ENCODE measurements around the gene SCD5.

SCD5 gene

GRCh38 chr4:82638479-82638878 is 160.1 kb downstream of the SCD5 start:
- no peak overlapping the region for H3K4me3 ChIP-seq (ENCODE audit: low read length)
- no peaks in the 10 kb centered on the region for H3K4me1 ChIP-seq (ENCODE audit: insufficient read depth, low read length)
- no peak overlapping the region for H2AFZ ChIP-seq (ENCODE audit: low read depth, low read length)
- H3K9me3 ChIP-seq (ENCODE audit: low read length), result peaks cover 6% of the 10 kb centered on the region
- H3K36me3 ChIP-seq (ENCODE audit: insufficient read depth, low read length), result peaks cover 29% of the 10 kb centered on the region
- H3K27me3 ChIP-seq (ENCODE audit: insufficient read depth, low read length), result no peaks in the 10 kb centered on the region

GRCh38 chr4:82630079-82630478 is 168.5 kb downstream of the SCD5 start:
- Histone ChIP-seq H3K27me3 (ENCODE audit: insufficient read depth, low read length) (no peaks in the 10 kb centered on the region), H3K4me1 (ENCODE audit: insufficient read depth, low read length) (no peaks in the 10 kb centered on the region), H3K9me3 (ENCODE audit: low read length) (peaks cover 8% of the 10 kb centered on the region), H2AFZ (ENCODE audit: low read depth, low read length) (no peak overlapping the region), H3K4me3 (ENCODE audit: low read length) (no peak overlapping the region), H3K36me3 (ENCODE audit: insufficient read depth, low read length) (peaks cover 27% of the 10 kb centered on the region)

- peaks cover 3% of the 10 kb centered on the region for H3K9me3 ChIP-seq (ENCODE audit: low read length)
- no peaks in the 10 kb centered on the region for H3K27me3 ChIP-seq (ENCODE audit: insufficient read depth, low read length)
- no peak overlapping the region for H2AFZ ChIP-seq (ENCODE audit: low read depth, low read length)
- peaks cover 20% of the 10 kb centered on the region for H3K36me3 ChIP-seq (ENCODE audit: insufficient read depth, low read length)
- H3K4me3 ChIP-seq (ENCODE audit: low read length), result no peak overlapping the region
- no peaks in the 10 kb centered on the region for H3K4me1 ChIP-seq (ENCODE audit: insufficient read depth, low read length)
These were observed 169.2 kb downstream of the SCD5 start for GRCh38 chr4:82629238-82630000.

GRCh38 chr4:82626251-82626868 is 172.2 kb downstream of the SCD5 start:
- no peaks in the 10 kb centered on the region for H3K4me1 ChIP-seq (ENCODE audit: insufficient read depth, low read length)
- H2AFZ ChIP-seq (ENCODE audit: low read depth, low read length), result no peak overlapping the region
- no peaks in the 10 kb centered on the region for H3K27me3 ChIP-seq (ENCODE audit: insufficient read depth, low read length)
- H3K9me3 ChIP-seq (ENCODE audit: low read length), result peaks cover 2% of the 10 kb centered on the region
- H3K36me3 ChIP-seq (ENCODE audit: insufficient read depth, low read length), result peaks cover 9% of the 10 kb centered on the region
- no peak overlapping the region for H3K4me3 ChIP-seq (ENCODE audit: low read length)

- H3K4me1 ChIP-seq (ENCODE audit: insufficient read depth, low read length), result peaks cover 14% of the 10 kb centered on the region
- peaks cover 6% of the 10 kb centered on the region for H3K36me3 ChIP-seq (ENCODE audit: insufficient read depth, low read length)
- H3K4me3 ChIP-seq (ENCODE audit: low read length), result no peak overlapping the region
- no peak overlapping the region for H2AFZ ChIP-seq (ENCODE audit: low read depth, low read length)
- no peaks in the 10 kb centered on the region for H3K27me3 ChIP-seq (ENCODE audit: insufficient read depth, low read length)
- H3K9me3 ChIP-seq (ENCODE audit: low read length), result peaks cover 2% of the 10 kb centered on the region
These were observed 173.8 kb downstream of the SCD5 start for GRCh38 chr4:82624819-82625218.

GRCh38 chr4:82623121-82623683 is 175.4 kb downstream of the SCD5 start:
- no peaks in the 10 kb centered on the region for H3K9me3 ChIP-seq (ENCODE audit: low read length)
- peaks cover 14% of the 10 kb centered on the region for H3K4me1 ChIP-seq (ENCODE audit: insufficient read depth, low read length)
- no peak overlapping the region for H3K4me3 ChIP-seq (ENCODE audit: low read length)
- H3K36me3 ChIP-seq (ENCODE audit: insufficient read depth, low read length), result peaks cover 5% of the 10 kb centered on the region
- no peak overlapping the region for H2AFZ ChIP-seq (ENCODE audit: low read depth, low read length)
- no peaks in the 10 kb centered on the region for H3K27me3 ChIP-seq (ENCODE audit: insufficient read depth, low read length)

- H3K9me3 ChIP-seq (ENCODE audit: low read length), result no peaks in the 10 kb centered on the region
- H3K4me3 ChIP-seq (ENCODE audit: low read length), result no peak overlapping the region
- no peaks in the 10 kb centered on the region for H3K36me3 ChIP-seq (ENCODE audit: insufficient read depth, low read length)
- H3K4me1 ChIP-seq (ENCODE audit: insufficient read depth, low read length), result peaks cover 14% of the 10 kb centered on the region
- H3K27me3 ChIP-seq (ENCODE audit: insufficient read depth, low read length), result no peaks in the 10 kb centered on the region
- no peak overlapping the region for H2AFZ ChIP-seq (ENCODE audit: low read depth, low read length)
These were observed 177.3 kb downstream of the SCD5 start for GRCh38 chr4:82621251-82621650.

GRCh38 chr4:82620126-82620735 is 178.4 kb downstream of the SCD5 start:
- no peaks in the 10 kb centered on the region for H3K27me3 ChIP-seq (ENCODE audit: insufficient read depth, low read length)
- no peak overlapping the region for H2AFZ ChIP-seq (ENCODE audit: low read depth, low read length)
- H3K9me3 ChIP-seq (ENCODE audit: low read length), result no peaks in the 10 kb centered on the region
- H3K4me3 ChIP-seq (ENCODE audit: low read length), result no peak overlapping the region
- no peaks in the 10 kb centered on the region for H3K36me3 ChIP-seq (ENCODE audit: insufficient read depth, low read length)
- H3K4me1 ChIP-seq (ENCODE audit: insufficient read depth, low read length), result peaks cover 14% of the 10 kb centered on the region

GRCh38 chr4:82618103-82618720 is 180.4 kb downstream of the SCD5 start:
- H3K4me3 ChIP-seq (ENCODE audit: low read length), result no peak overlapping the region
- H3K9me3 ChIP-seq (ENCODE audit: low read length), result no peaks in the 10 kb centered on the region
- H3K4me1 ChIP-seq (ENCODE audit: insufficient read depth, low read length), result peaks cover 14% of the 10 kb centered on the region
- H3K36me3 ChIP-seq (ENCODE audit: insufficient read depth, low read length), result no peaks in the 10 kb centered on the region
- H2AFZ ChIP-seq (ENCODE audit: low read depth, low read length), result no peak overlapping the region
- no peaks in the 10 kb centered on the region for H3K27me3 ChIP-seq (ENCODE audit: insufficient read depth, low read length)

GRCh38 chr4:82614838-82615449 is 183.7 kb downstream of the SCD5 start:
- no peaks in the 10 kb centered on the region for H3K27me3 ChIP-seq (ENCODE audit: insufficient read depth, low read length)
- H3K36me3 ChIP-seq (ENCODE audit: insufficient read depth, low read length), result no peaks in the 10 kb centered on the region
- no peak overlapping the region for H2AFZ ChIP-seq (ENCODE audit: low read depth, low read length)
- no peaks in the 10 kb centered on the region for H3K9me3 ChIP-seq (ENCODE audit: low read length)
- H3K4me1 ChIP-seq (ENCODE audit: insufficient read depth, low read length), result peaks cover 17% of the 10 kb centered on the region
- no peak overlapping the region for H3K4me3 ChIP-seq (ENCODE audit: low read length)

- no peaks in the 10 kb centered on the region for H3K36me3 ChIP-seq (ENCODE audit: insufficient read depth, low read length)
- H3K4me1 ChIP-seq (ENCODE audit: insufficient read depth, low read length), result peaks cover 17% of the 10 kb centered on the region
- H3K27me3 ChIP-seq (ENCODE audit: insufficient read depth, low read length), result no peaks in the 10 kb centered on the region
- H3K4me3 ChIP-seq (ENCODE audit: low read length), result no peak overlapping the region
- H2AFZ ChIP-seq (ENCODE audit: low read depth, low read length), result no peak overlapping the region
- H3K9me3 ChIP-seq (ENCODE audit: low read length), result no peaks in the 10 kb centered on the region
These were observed 185.5 kb downstream of the SCD5 start for GRCh38 chr4:82613121-82613520.

- no peak overlapping the region for H3K4me3 ChIP-seq (ENCODE audit: low read length)
- peaks cover 17% of the 10 kb centered on the region for H3K4me1 ChIP-seq (ENCODE audit: insufficient read depth, low read length)
- no peak overlapping the region for H2AFZ ChIP-seq (ENCODE audit: low read depth, low read length)
- H3K9me3 ChIP-seq (ENCODE audit: low read length), result peaks cover 3% of the 10 kb centered on the region
- H3K36me3 ChIP-seq (ENCODE audit: insufficient read depth, low read length), result no peaks in the 10 kb centered on the region
- H3K27me3 ChIP-seq (ENCODE audit: insufficient read depth, low read length), result no peaks in the 10 kb centered on the region
These were observed 186.6 kb downstream of the SCD5 start for GRCh38 chr4:82611982-82612381.
